GM12878 (cell line): ENCODE measurements around the gene HBQ1. TPM values are rescaled to one million over a fixed set of nuclear protein-coding genes. Genes with fewer than 3 reads are reported as not detected.
"Not testable (repeated sequence)": the region's sequence is repeated elsewhere in the genome, so short reads cannot be mapped to it uniquely, and the experiment has no call there.

Experiments used
- ATAC-seq: fragments of 200-7000 bp; cut with Tn5 transposase; 3 replicates; pipeline ENCODE4 v1.9.1; 2020; ENCODE audit warnings: mild to moderate bottlenecking, moderate library complexity
- BruUV-seq: library from RNA; stranded (reverse); fragments of 400-500 nt; replicated peaks from 2 replicates; lab custom pipeline; 2021; lab: Mats Ljungman, UMichigan
- CTCF ChIA-PET: fragments of 300-600 bp; sonication (Branson Sonifier 250); formaldehyde crosslinking; extraction: SDS; loops from one replicate; lab custom pipeline; 2021; ENCODE audit warnings: inconsistent platforms; lab: Yijun Ruan, JAX
- POLR2A ChIA-PET: fragments of 350-600 bp; formaldehyde crosslinking; extraction: SDS; loops from one replicate; lab custom pipeline; 2021; ENCODE audit warnings: inconsistent platforms; lab: Charles Lee
- RAD21 ChIA-PET: fragments of 300-600 bp; sonication (Branson Sonifier 250); formaldehyde crosslinking; loops from one replicate; lab custom pipeline; 2023; ENCODE audit warnings: antibody characterized with exemption; ENCODE audit not compliant: unreplicated experiment; lab: Charles Lee
- SMC1A ChIA-PET: fragments of 300-600 bp; sonication (Branson Sonifier 250); formaldehyde crosslinking; loops from one replicate; lab custom pipeline; 2023; ENCODE audit not compliant: unreplicated experiment, uncharacterized antibody; lab: Charles Lee
- DNase-seq: peaks from one replicate; pipeline ENCODE4 v3.0.0-alpha.2; 2011; ENCODE audit warnings: low read depth, low spot score
- FAIRE-seq: peaks from 3 replicates; lab custom pipeline; 2011; peaks lifted over from hg19 to GRCh38; lab: Jason Lieb, UNC
- H2AFZ ChIP-seq: 2 replicates; pipeline ENCODE4 v1.6.0; 2011; ENCODE audit warnings: low read depth, low read length, control low read depth; ENCODE audit not compliant: control insufficient read depth
- H3K27ac ChIP-seq: 2 replicates; pipeline ENCODE4 v1.5.1; 2011; ENCODE audit warnings: control low read depth; ENCODE audit not compliant: control insufficient read depth, insufficient read depth
- H3K27me3 ChIP-seq, 2 experiments: replicated peaks in 1 of 2; 2 replicates each; pipeline versions ENCODE4 v1.6.0 to v1.6.1; 2011; ENCODE audit warnings: low read length in 1 of 2; ENCODE audit not compliant: control insufficient read depth in 2 of 2, insufficient read depth in 2 of 2
- H3K36me3 ChIP-seq, 2 experiments: 2 replicates each; pipeline ENCODE4 v1.5.1; 2011; ENCODE audit warnings: low read length in 1 of 2; ENCODE audit not compliant: control insufficient read depth in 2 of 2, insufficient read depth in 2 of 2
- H3K4me1 ChIP-seq: 2 replicates; pipeline ENCODE4 v1.6.1; 2011; ENCODE audit warnings: mild to moderate bottlenecking, low read length, moderate library complexity, mixed read lengths; ENCODE audit not compliant: control insufficient read depth, insufficient read depth
- H3K4me2 ChIP-seq: 2 replicates; pipeline ENCODE4 v1.6.0; 2011; ENCODE audit warnings: control low read depth; ENCODE audit not compliant: control insufficient read depth, insufficient read depth
- H3K4me3 ChIP-seq: fragments of 200-600 bp; sonication (generic); 2 replicates; pipeline ENCODE4 v1.5.1; 2016
- H3K79me2 ChIP-seq: 2 replicates; pipeline ENCODE4 v1.6.0; 2011; ENCODE audit warnings: low read length; ENCODE audit not compliant: control insufficient read depth, insufficient read depth
- H3K9ac ChIP-seq: 2 replicates; pipeline ENCODE4 v1.8.0; 2011; ENCODE audit warnings: low read length, control low read depth, mixed read lengths; ENCODE audit not compliant: control insufficient read depth, insufficient read depth
- H3K9me3 ChIP-seq: replicated peaks from 3 replicates; pipeline ENCODE4 v1.5.1; 2011; ENCODE audit warnings: mild to moderate bottlenecking, low read length; ENCODE audit not compliant: control insufficient read depth, insufficient read depth
- H4K20me1 ChIP-seq: 2 replicates; pipeline ENCODE4 v1.6.0; 2011; ENCODE audit not compliant: control insufficient read depth, insufficient read depth
- WGBS: methylation state at CpG from one replicate; pipeline ENCODE4 v1.1.6; 2016; ENCODE audit warnings: low lambda C conversion rate; ENCODE audit not compliant: insufficient replicate concordance, insufficient coverage; ENCODE audit errors: missing lambda C conversion rate; 5-methylcytosine and 5-hydroxymethylcytosine counted together
- in situ Hi-C: fragments of 300-500 bp; cut with MboI; formaldehyde crosslinking; loops from 9 replicates; pipeline ENCODE4 v1.14.3; 2018; ENCODE audit warnings: mixed read lengths
- intact Hi-C: fragments of 100-400 bp; cut with micrococcal nuclease; formaldehyde crosslinking; loops from one replicate; pipeline ENCODE4 v1.14.2; 2022; ENCODE audit not compliant: unreplicated experiment
- polyA plus RNA-seq, 11 experiments: library from polyadenylated mRNA; depleted of rRNA in 4 of 11; unstranded in 6 of 11; stranded (reverse) in 5 of 11; fragments of >200 nt; fragmentation: Nextera tagmentation in 4 of 11; fragmentation: Illumina TruSeq in 1 of 11; extraction: Ambion mirVana in 4 of 11; extraction: Trizol in 1 of 11; gene quantifications; 1 replicate in 1 of 11; 2 replicates in 10 of 11; pipeline versions ENCODE4 v1.2.1 to v1.2.3, GENCODE V29; 2011 to 2016; ENCODE audit warnings: inconsistent platforms in 2 of 11, missing spikeins in 2 of 11, low read depth in 1 of 11
- total RNA-seq, 4 experiments: library from RNA; depleted of rRNA in 3 of 4; stranded (reverse); fragments of >200 nt in 3 of 4; fragmentation: Illumina TruSeq in 1 of 4; extraction: Trizol in 1 of 4; gene quantifications; 2 replicates each; pipeline versions ENCODE4 v1.2.1 to v1.2.3, GENCODE V29; 2013 to 2021

The HBQ1 gene
- total and polyA plus RNA-seq, 10 of the 15 experiments (the other 5 are each of a cell fraction or from before 2014, with no cell fraction given), result not detected

GRCh38 chr16:172374-172941 is 7.8 kb upstream of the HBQ1 start, which contains the start of gene HBA2:
Gene HBA2, plus strand, starts transcription at chr16:172876. Its CDS starts 37 bp downstream, at chr16:172913.
- H3K27ac ChIP-seq, H3K9ac ChIP-seq, POLR2A ChIA-PET, DNase-seq, FAIRE-seq, H3K9me3 ChIP-seq, H3K79me2 ChIP-seq, BruUV-seq, in situ Hi-C loops, ATAC-seq, H3K4me2 ChIP-seq, SMC1A ChIA-PET, H2AFZ ChIP-seq, H3K4me3 ChIP-seq, intact Hi-C loops, CTCF ChIA-PET, H3K4me1 ChIP-seq, RAD21 ChIA-PET, H4K20me1 ChIP-seq, H3K36me3 ChIP-seq: not testable (repeated sequence)
- peaks cover 5 to 11% of the 10 kb centered on the region in 2 experiments for H3K27me3 ChIP-seq
- WGBS, result no CpG with 5 or more reads among the region's 74 CpGs

- H3K9me3 ChIP-seq, H2AFZ ChIP-seq, FAIRE-seq, H3K79me2 ChIP-seq, RAD21 ChIA-PET, ATAC-seq, POLR2A ChIA-PET, in situ Hi-C loops, CTCF ChIA-PET, H3K27ac ChIP-seq, H3K4me3 ChIP-seq, H3K4me1 ChIP-seq, SMC1A ChIA-PET, BruUV-seq, H3K36me3 ChIP-seq, H3K4me2 ChIP-seq, H4K20me1 ChIP-seq, DNase-seq, intact Hi-C loops, H3K9ac ChIP-seq: not testable (repeated sequence)
- peaks cover 7 to 10% of the 10 kb centered on the region in 2 experiments for H3K27me3 ChIP-seq
- WGBS, result 29% methylated on average over 10 of the region's 44 CpGs
Measured at GRCh38 chr16:173211-173854, 6.9 kb upstream of the HBQ1 start.

GRCh38 chr16:173928-174769 is 6.1 kb upstream of the HBQ1 start:
- H3K4me3 ChIP-seq, CTCF ChIA-PET, H3K79me2 ChIP-seq, BruUV-seq, ATAC-seq, POLR2A ChIA-PET, H4K20me1 ChIP-seq, H3K4me2 ChIP-seq, SMC1A ChIA-PET, RAD21 ChIA-PET, H3K9ac ChIP-seq, H3K4me1 ChIP-seq, FAIRE-seq, H3K36me3 ChIP-seq, H3K9me3 ChIP-seq, DNase-seq, H3K27ac ChIP-seq, in situ Hi-C loops, H2AFZ ChIP-seq, intact Hi-C loops: not testable (repeated sequence)
- H3K27me3 ChIP-seq, result peaks cover 4 to 10% of the 10 kb centered on the region in 2 experiments
- 34% methylated on average over 6 of the region's 13 CpGs for WGBS
